LNCaP clone FGC (cell line): Measurements from ENCODE around the gene ARHGEF16.

Experiments
- DNase-seq: peaks from one replicate; pipeline ENCODE4 v3.0.0-alpha.2; 2011; ENCODE audit warnings: low read depth
- H3K4me3 ChIP-seq: 2 replicates; pipeline ENCODE4 v1.5.1; 2011; ENCODE audit warnings: mild to moderate bottlenecking, low read depth, low read length, control low read depth
- TF ChIP-seq, protein P1 (sequence below): IDR thresholded peaks from 2 replicates; pipeline ENCODE4 v1.5.1; 2012; ENCODE audit warnings: mild to moderate bottlenecking; ENCODE audit not compliant: control insufficient read depth, insufficient read depth; ENCODE audit errors: extremely low read depth

ARHGEF16 gene

DNA sequence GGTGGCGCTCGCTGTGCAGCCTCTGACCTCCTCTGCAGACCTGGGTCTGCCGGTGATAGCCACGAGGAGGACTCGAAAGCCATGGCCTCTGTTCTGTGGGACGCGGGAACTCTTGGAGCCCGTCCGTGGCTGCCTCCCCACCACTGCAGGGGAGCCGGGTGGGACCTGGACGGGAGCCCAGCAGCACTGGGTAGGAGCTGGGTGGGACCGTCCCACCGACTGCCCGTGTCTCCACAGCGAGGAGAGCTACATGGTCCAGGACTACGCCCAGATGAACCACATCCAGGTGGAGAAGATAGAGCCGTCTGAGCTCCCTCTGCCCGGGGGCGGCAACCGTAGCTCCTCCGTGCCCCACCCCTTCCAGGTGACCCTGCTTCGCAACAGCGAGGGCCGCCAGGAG lies 23.7 kb downstream of the ARHGEF16 start:
- TF ChIP-seq, protein P1, sequence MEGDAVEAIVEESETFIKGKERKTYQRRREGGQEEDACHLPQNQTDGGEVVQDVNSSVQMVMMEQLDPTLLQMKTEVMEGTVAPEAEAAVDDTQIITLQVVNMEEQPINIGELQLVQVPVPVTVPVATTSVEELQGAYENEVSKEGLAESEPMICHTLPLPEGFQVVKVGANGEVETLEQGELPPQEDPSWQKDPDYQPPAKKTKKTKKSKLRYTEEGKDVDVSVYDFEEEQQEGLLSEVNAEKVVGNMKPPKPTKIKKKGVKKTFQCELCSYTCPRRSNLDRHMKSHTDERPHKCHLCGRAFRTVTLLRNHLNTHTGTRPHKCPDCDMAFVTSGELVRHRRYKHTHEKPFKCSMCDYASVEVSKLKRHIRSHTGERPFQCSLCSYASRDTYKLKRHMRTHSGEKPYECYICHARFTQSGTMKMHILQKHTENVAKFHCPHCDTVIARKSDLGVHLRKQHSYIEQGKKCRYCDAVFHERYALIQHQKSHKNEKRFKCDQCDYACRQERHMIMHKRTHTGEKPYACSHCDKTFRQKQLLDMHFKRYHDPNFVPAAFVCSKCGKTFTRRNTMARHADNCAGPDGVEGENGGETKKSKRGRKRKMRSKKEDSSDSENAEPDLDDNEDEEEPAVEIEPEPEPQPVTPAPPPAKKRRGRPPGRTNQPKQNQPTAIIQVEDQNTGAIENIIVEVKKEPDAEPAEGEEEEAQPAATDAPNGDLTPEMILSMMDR: no peak

DNA sequence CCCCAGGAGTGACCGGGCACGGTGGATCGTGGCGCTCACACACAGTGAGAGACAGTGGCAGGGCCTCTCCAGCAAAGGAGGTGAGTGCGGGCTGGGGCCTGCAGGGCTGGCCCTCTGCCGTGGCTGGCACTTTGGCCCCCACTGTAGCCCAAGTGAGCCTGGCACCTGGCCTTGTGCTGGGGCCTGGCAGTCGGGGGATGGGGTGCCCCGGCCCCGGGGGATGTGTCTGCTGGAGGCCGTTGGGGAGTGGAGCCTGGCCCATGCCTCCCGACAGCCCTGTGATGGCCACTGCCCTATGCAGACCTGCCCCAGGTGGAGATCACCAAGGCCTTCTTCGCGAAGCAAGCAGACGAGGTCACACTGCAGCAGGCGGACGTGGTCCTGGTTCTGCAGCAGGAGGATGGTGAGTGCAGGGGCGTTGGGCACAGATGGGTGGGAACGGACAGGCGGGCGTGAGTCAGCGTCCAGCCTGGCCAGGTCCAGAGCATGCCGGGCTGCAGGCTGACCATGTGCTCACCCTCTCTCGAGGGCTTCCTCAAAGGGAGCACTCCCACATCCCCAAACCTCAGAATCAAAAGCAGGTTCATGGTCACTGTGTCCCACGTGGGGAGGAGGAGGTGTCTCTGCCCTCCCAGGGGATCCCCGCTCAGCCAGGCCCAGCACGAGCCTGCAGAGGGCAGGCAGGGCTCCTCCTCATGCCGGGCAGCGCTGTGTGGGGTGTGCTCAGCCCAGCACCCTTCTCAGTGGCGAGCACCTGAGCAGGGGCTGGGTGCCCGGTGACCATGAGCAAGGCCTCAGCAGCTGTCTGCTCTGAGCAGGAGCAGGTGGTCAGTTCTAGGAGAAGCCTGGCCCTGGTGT lies 25.3 kb downstream of the ARHGEF16 start:
- TF ChIP-seq, protein P1: no peak
- no peak overlapping the region for H3K4me3 ChIP-seq
- no peak for DNase-seq

More for the DNA sequence above, 23.7 kb downstream of the ARHGEF16 start:
- no peak overlapping the region for H3K4me3 ChIP-seq
- DNase-seq: no peak

DNA sequence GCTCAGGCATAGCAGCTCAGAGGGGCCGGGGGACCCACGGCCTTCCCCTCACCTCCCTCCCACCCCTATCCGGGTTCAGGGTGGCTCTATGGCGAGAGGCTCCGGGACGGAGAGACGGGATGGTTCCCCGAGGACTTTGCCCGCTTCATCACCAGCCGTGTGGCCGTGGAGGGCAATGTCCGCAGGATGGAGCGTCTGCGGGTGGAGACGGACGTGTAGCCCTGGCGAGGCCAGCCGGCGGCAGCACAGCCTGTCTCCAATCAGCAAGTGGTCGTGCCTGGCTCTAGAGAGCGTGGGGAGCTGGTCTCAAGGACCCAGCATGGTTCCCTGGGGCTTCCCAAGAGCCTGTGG lies 25.9 kb downstream of the ARHGEF16 start:
- TF ChIP-seq, protein P1: no peak
- no peak for DNase-seq
- H3K4me3 ChIP-seq: no peak overlapping the region

DNA sequence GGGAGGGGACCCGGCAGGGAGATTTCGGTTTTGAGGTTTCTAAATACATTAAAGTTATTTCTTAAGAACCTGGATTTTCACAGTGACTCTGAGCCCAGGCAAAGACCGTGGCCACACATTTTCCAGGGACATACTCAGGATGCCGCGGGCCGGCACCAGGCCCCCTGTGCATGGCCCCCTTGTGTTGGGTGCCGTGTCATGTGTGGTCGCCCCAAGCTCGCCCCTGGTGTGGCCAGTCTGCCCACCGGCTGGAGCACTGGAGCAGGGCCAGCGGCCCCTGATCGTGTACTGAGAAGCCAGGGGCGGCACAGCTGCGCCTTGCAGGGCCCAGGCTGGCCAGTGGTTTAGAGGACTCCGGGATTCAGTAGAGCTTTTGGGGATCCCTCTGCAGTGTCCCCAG lies 26.6 kb downstream of the ARHGEF16 start:
- H3K4me3 ChIP-seq: no peak overlapping the region
- TF ChIP-seq, protein P1: no peak
- no peak for DNase-seq

DNA sequence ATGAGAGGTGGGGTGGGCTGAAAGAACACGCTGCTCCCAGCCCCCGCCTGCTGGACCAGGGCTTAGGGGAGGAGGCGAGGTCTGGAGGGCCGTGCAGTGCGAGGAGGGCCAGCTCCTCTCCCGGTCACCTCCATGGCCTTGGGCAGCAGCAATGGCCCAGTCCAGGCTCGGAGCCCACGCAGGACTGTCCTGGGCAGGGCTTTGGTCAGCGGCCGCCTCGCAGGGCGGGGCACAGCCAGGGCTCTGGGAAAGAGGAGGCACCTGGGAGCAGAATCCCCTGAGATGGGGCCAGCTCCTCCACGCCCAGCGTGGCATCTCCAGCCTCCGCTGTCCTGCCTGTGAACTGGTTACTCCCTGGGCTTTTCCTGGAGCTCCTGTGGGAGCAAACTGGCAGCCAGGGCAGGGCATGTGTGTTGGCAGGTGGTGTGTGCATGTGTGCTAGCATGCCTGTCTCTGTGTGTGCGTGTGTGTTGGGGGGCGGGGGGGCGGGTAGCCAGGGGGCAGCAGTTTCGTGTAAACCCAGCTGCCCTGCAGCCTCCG lies 27.4 kb downstream of the ARHGEF16 start:
- TF ChIP-seq, protein P1: no peak
- H3K4me3 ChIP-seq: no peak overlapping the region
- DNase-seq: no peak

DNA sequence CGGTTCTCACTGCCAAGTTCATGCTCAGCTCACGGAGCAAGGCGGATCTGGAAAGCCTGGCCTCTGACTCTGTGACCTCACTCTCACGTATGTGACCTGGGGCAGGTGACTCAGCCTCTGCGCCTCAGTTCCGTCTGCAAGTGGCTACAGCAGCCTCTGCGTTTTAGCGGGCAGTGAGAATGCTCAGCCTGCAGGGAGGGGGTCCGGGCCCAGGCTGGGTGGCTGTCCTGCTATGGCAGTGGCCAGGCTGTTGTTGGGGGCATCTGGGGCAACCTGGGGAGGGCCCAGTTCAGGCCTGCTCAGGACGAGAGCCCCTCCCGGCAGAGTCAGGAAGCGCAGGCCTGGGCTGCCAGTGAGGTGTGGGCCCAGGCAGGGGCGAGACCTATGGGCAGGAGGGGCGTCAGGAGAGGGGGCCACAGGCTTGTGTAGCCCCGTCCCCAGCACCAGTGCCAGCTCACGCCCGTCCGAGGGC lies 27.9 kb downstream of the ARHGEF16 start:
- TF ChIP-seq, protein P1: peak; percentile 21; the same call in 1 of the 2 replicates
- DNase-seq: peak; percentile 21
- H3K4me3 ChIP-seq: no peak overlapping the region
